Glomerular visceral epithelial cell (primary cell): ENCODE data around the gene OSBPL2.

Source experiments
- DNase-seq: peaks from one replicate; pipeline ENCODE4 v3.0.0-alpha.2; 2016; ENCODE audit errors: extremely low spot score

Gene OSBPL2

GRCh38 chr20:62206388-62206775 lies 31.9 kb upstream of the OSBPL2 start:
- no peak for DNase-seq

- DNase-seq: no peak
Observed at GRCh38 chr20:62208061-62208794, 30.1 kb upstream of the OSBPL2 start.

DNA sequence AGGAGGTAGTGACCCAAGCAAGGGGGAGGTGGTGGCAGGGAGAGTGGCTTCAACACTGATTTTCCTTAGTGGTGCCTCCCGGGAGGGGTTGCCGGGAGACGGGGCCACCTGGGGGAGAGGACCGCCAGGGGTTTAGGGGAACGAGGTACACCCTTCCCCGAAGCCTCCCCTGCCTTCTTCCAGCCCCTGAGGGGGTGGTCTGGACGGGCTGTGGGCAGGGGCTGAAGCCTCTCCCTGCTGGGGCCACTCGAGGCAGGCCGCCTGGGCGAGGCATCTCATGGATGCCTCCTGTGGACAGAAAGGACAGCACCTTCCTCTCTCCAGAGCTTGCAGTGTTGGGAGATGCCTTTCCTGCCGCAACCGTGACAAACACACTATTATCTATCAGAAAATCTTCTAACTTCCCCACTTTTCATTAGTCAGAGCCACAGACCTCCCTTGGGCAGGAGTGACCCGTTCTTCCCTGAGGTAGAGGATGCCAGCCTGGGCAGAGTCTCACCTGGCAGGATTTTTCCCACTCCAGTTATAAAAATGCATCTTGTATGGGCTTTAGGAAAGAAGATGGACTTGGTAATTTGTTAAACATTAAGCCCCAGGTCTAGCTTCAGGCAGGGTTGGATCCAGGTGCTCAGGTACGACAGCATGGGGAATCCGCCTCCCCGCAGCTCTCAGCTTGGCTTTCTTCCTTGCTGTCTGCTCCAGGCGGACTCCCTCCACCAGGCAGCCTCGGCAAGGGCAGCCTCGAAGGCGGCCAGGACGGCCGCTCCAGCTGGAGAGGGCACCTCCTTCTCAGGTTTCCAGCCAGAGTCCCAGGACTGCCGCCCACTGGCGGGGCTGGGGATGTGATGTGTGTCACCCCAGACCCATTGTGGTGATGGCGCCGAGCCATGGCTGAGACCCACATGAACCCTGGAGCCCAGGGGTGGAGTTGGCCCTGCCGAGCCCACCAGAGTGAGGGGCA lies 29.2 kb upstream of the OSBPL2 start:
- peak; percentile 24 for DNase-seq

DNA sequence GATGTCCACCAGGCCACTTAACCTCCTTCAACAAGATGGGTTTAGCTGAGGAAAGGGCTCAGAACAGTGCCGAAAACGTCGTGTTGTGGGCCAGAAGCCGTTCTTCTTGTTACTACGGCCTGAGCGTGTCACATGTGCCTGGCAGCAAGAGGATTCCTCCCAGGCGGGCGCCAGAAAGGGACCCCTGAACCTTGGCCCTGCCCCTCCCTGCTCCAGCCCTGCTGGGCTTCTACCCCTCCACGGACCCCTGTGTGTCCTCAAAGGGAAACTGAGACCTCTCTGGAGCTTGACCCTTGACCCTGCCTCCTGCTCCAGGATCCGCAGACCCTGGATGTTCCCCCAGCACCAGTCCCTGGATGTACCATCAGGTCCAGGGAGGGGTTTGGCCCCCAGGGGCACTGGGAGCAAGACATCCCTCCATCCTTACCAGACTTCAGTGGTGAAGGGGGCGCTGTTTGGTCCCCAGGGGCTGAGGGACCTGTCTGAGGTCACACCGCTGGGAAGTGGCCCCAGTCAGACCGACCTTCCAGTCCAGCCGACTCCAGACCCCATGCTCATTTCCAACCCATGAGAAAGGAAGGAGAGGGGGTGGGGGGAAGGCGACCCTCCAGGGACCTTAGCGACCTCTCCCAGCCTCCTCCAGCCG lies 28.3 kb upstream of the OSBPL2 start:
- no peak for DNase-seq

DNA sequence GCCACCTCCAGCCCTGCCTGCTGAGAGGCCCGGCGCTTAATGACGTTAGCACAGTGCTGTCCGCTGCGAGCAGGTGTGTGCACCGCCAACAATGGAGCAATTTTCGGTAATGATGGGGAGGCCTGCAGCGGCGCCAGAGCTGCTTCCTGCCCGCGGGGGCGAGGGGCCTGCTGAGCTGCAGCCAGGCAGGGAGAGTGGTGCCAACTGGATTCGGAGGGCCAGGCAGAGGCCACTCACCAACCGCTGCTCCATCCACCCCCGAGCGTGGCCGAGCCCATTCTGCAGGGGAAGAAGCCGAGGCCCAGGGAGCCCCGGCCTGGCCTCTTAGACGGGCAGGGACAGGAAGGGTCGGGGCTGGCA lies 27.8 kb upstream of the OSBPL2 start:
- DNase-seq: no peak

- no peak for DNase-seq
Observed at GRCh38 chr20:62211216-62211615, 27.1 kb upstream of the OSBPL2 start.

GRCh38 chr20:62211769-62212288 lies 26.5 kb upstream of the OSBPL2 start:
- no peak for DNase-seq

DNA sequence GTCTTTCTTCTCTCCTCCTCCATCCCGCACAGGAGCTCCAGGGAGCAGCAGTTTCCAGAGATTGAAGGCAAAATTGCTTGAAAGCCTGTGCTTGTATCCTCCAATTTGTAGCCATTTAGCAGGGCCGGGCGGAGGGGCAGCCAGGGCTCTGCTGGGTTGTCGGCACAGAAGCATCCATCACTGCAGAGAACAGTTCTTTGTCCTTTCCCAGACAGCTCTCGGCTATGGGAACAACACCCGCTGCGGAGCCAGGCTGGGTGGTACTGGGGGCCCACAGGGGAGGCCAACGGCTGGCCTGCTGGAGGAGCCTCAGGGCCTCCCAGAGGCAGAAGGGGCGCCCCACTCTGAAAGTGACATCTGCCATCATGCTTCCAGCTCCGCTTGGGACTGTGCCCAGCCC lies 26.0 kb upstream of the OSBPL2 start:
- no peak for DNase-seq

- DNase-seq: no peak
Observed at GRCh38 chr20:62214067-62214466, 24.3 kb upstream of the OSBPL2 start.

DNA sequence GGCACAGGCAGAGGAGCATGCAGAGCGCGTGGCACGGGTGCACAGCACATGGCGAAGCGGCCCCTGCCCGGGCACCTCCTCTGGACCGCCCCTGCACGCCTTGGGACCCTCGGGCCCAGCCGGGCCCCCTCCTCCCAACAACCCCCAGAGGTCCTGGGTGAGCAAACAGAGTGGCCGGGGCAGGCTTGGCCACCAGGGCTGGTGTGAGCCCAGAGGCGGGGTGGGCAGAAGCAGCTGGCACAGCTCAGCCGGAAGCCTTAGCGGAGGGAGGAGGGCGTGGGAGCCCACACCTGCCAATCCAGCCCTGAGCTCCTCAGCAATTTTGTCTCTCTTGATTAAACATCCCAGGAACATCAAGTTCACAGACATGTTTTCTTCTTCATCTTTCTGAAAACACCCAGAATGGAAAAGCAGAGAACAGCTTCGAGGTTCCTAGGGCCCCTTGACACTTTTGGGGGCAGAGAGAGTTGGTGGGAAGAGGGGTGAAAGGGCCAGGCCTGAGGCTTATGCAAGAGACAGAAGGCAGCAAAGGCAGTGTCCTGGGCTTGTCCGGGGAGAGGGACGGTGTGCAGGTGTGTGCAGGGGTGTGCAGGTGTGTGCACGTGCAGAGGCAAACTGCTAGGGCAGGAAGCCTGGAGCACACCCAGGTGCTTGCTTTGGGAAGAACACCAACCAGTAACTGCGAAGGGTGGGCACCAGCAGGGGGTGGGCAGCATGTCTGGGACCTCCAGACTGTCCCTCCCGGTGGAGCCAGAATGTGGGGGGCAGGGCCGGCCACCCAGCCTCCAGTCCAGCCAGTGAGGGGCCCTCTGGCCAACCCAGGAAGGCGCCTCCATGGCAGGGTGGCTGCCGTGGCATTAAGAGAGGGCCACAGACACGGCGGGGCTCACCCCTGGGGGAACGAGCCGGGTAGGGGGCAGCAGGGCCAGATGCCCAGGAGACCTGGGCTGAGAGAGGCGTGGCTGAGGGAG lies 23.0 kb upstream of the OSBPL2 start:
- no peak for DNase-seq

GRCh38 chr20:62215991-62216635 lies 22.2 kb upstream of the OSBPL2 start:
- no peak for DNase-seq

GRCh38 chr20:62216636-62217566 lies 21.4 kb upstream of the OSBPL2 start:
- DNase-seq: no peak

DNA sequence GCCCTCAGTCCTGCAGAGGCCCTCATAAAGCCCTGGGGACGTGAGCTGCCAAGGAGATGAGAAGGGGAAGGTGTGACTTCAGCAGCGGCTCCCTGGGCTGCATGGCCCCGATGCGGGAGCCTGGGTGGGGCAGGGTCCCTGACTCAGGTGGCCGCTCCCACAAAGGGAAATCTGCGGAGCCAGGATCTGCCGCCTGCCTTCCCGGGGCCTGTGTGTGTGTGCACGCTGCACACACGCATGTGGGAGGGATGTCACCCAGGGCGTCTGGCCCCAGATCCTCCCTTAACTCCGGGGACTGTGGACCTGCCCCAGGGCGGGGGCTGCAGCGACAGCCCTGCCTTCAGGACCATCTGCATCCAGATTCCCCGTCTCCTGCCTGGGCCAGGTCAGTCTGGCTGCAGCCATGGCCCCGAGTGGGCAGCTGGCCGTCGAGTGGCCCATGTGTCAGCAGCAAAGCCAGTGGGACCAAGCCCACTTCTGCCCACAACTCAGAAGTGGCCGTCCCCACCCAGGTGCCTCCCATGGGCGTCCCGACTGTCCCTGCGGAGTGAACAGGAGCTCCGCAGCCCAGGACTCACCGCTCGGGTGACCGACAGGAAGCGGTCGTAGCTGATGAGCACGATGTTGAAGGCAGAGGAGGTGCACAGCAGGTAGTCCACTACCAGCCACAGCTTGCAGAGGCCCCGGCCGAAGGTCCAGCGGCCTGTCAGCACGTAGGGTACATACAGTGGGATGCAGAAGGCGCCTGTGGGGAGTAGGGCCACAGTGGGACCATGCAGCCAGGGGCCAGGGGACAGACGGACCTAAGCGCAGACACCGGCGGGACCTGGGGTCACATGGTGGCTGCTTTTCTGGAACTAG lies 20.2 kb upstream of the OSBPL2 start:
- DNase-seq: no peak

- DNase-seq: no peak
Observed at GRCh38 chr20:62219101-62219991, 19.0 kb upstream of the OSBPL2 start.

DNA sequence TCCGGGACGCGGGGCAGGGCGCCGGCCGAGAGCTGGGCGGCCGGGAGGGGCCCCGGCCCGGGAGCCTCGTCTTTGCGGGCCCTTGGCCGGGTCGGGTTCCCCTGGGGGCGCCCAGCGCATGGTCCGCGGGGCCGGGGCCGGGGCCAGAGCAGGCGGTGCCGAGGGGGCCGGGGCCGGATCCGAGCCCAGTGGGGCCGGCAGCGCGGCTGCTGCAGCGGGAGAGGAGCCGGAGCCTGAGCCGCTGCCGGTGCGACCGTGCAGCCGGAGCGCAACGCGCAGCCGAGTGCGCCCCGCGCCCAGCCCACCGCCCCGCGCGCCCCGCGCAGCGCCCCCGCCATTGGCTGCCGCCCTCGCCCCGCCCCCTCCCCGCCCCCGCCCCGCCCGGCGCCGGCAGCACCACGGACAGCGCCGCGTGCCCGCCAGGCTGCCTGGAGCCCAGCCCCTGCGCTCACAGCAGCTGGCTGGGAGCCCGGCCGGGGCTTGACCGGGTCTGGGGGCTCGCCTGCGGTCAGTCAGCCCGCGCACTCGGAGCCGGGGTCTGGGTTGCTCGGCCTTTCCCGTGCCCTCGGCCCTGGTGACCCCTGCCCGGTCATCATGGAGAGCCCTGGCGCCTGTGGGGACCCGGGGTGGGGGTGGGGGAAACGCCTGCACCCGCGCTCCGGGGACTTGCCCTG lies 18.2 kb upstream of the OSBPL2 start, which contains the start of gene HRH3:
HRH3 (minus strand) TSS at position 287 of the 674 bp plus-strand sequence. CDS start 308 bp downstream, outside the sequence.
- peak; percentile 55 for DNase-seq

GRCh38 chr20:62220666-62221568 lies 17.4 kb upstream of the OSBPL2 start:
- no peak for DNase-seq
